Fibroblast of the aortic adventitia (primary cell): ENCODE data around the gene BANF2. TPM values are rescaled to one million over a fixed set of nuclear protein-coding genes. Genes with fewer than 3 reads are reported as not detected.
"Not testable (repeated sequence)": the region's sequence is repeated elsewhere in the genome, so short reads cannot be mapped to it uniquely, and the experiment has no call there.

Experiments
- DNase-seq: peaks from one replicate; pipeline ENCODE4 v3.0.0-alpha.2; 2010; ENCODE audit warnings: low read depth
- H3K4me3 ChIP-seq: 2 replicates; pipeline ENCODE4 v1.5.1; 2011; ENCODE audit warnings: low read depth, mild to moderate bottlenecking, control low read depth, low read length, moderate library complexity
- CTCF ChIP-seq: IDR thresholded peaks from 2 replicates; pipeline ENCODE4 v1.5.1; 2011; ENCODE audit warnings: mild to moderate bottlenecking, low read length, control low read depth, inconsistent platforms; ENCODE audit not compliant: insufficient read depth
- total RNA-seq: library from RNA; depleted of rRNA; stranded (reverse); fragments of >200 nt; gene quantifications from 2 replicates; pipeline ENCODE4 v1.2.3, GENCODE V29; 2012; ENCODE audit warnings: low replicate concordance

BANF2 gene
- total RNA-seq, 1 donor = not detected

- no peak for DNase-seq
- TF ChIP-seq CTCF = no peak
- no peak overlapping the region for H3K4me3 ChIP-seq
Measured at GRCh38 chr20:17775600-17775999, 75.8 kb downstream of the BANF2 start.

- no peak for DNase-seq
- TF ChIP-seq CTCF = no peak
- no peak overlapping the region for H3K4me3 ChIP-seq
Measured at GRCh38 chr20:17776551-17776950, 76.8 kb downstream of the BANF2 start.

GRCh38 chr20:17779011-17779410, 79.2 kb downstream of the BANF2 start:
- H3K4me3 ChIP-seq, DNase-seq: not testable (repeated sequence)

GRCh38 chr20:17782768-17783167, 83.0 kb downstream of the BANF2 start:
- no peak overlapping the region for H3K4me3 ChIP-seq
- no peak for DNase-seq
- no peak for TF ChIP-seq CTCF

GRCh38 chr20:17783671-17784070, 83.9 kb downstream of the BANF2 start:
- TF ChIP-seq CTCF = no peak
- H3K4me3 ChIP-seq = no peak overlapping the region
- no peak for DNase-seq

GRCh38 chr20:17785007-17785406, 85.2 kb downstream of the BANF2 start:
- no peak for DNase-seq
- no peak for TF ChIP-seq CTCF
- H3K4me3 ChIP-seq = no peak overlapping the region

Other genes with a start within 250 kb of the BANF2 start
- gene BFSP1, start 168.6 kb upstream of the BANF2 start, total RNA-seq = 1.3 and 3.5 TPM in 2 replicates
- gene DSTN, start 129.9 kb upstream of the BANF2 start, total RNA-seq = 348 and 555 TPM in 2 replicates
- gene RRBP1, start 17.7 kb upstream of the BANF2 start, total RNA-seq = 95.5 and 171 TPM in 2 replicates